Uterus (tissue), 4 donors: Measurements from ENCODE around the gene MIPOL1. TPM values are rescaled to one million over a fixed set of nuclear protein-coding genes. Genes with fewer than 3 reads are reported as not detected.
"Not testable (repeated sequence)": the region's sequence is repeated elsewhere in the genome, so short reads cannot be mapped to it uniquely, and the experiment has no call there.

Experiments
- DNase-seq, 2 donors: peaks; one replicate each; pipeline ENCODE4 v3.0.0-alpha.2; 2019 to 2020
- H3K27ac ChIP-seq, 2 donors: fragments of 200-600 bp; sonication (generic); 1 replicate in 1 of 2; 2 replicates in 1 of 2; pipeline ENCODE4 v1.5.1; 2016 to 2018
- H3K27me3 ChIP-seq, 2 donors: fragments of 200-600 bp; sonication (generic); one replicate each; pipeline ENCODE4 v1.5.1; 2018 to 2019; ENCODE audit warnings: control low read depth in 1 of 2
- H3K36me3 ChIP-seq, 2 donors: fragments of 200-600 bp; sonication (generic); one replicate each; pipeline ENCODE4 v1.5.1; 2019; ENCODE audit warnings: control low read depth in 1 of 2
- H3K4me1 ChIP-seq, 2 donors: fragments of 200-600 bp; sonication (generic); one replicate each; pipeline ENCODE4 v1.5.1; 2018 to 2019; ENCODE audit warnings: control low read depth in 1 of 2
- H3K4me3 ChIP-seq, 2 donors: fragments of 200-600 bp; sonication (generic); 1 replicate in 1 of 2; 2 replicates in 1 of 2; pipeline ENCODE4 v1.5.1; 2018 to 2019; ENCODE audit warnings: mild to moderate bottlenecking in 1 of 2
- H3K9me3 ChIP-seq, 2 donors: fragments of 200-600 bp; sonication (generic); one replicate each; pipeline ENCODE4 v1.5.1; 2019; ENCODE audit warnings: control low read depth in 1 of 2
- POLR2A ChIP-seq, 2 donors: fragments of 450-650 bp; IDR thresholded peaks; one replicate each; pipeline ENCODE4 v1.6.1; 2016; ENCODE audit warnings: antibody characterized with exemption in 2 of 2, mild to moderate bottlenecking in 1 of 2, moderate library complexity in 1 of 2
- intact Hi-C: fragments of 100-400 bp; cut with DNase I; formaldehyde crosslinking; loops from one replicate; pipeline ENCODE4 v1.15.1; 2023; ENCODE audit warnings: low total_unique reads
- total RNA-seq, 4 donors: library from RNA; depleted of rRNA in 3 of 4; stranded (reverse); fragments of >200 nt in 3 of 4; gene quantifications; one replicate each; pipeline versions ENCODE4 v1.1.0 to v1.2.4, GENCODE V29; 2014 to 2023
- TF ChIP-seq, protein P1 (sequence below), 4 experiments: fragments of 200-600 bp in 2 of 4; fragments of 450-650 bp in 2 of 4; sonication (generic) in 2 of 4; IDR thresholded peaks; one replicate each; pipeline ENCODE4 v1.5.1; 2016 to 2019; ENCODE audit warnings: antibody characterized with exemption in 4 of 4, mild to moderate bottlenecking in 2 of 4, moderate library complexity in 1 of 4
- donor health status: DM: yes; HTN: yes; CAD: no.

The MIPOL1 gene
- total RNA-seq, 4 donors from 2014 or later, result 22.8 to 52.1 (median 39.4) TPM

DNA sequence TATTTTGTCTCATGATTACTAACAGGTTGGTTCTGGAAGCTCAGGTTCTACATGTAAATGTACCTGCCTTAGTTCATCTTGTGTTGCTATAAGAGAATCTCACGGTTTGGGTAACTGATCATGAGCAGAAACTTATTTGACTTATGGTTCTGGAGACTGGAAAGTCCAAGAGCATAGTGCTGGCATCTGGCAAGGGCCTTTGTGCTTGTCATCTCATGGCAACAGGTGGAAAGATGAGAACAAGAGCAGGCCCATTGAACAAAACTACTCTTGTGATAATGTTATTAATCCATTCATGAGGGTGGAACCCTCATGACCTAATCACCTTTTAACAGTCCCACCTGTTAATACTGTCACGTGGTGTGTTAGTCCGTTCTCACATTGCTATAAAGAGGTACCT lies 23.3 kb downstream of the MIPOL1 start:
- H3K27me3 ChIP-seq, result no peaks in the 10 kb centered on the region
- H3K4me1 ChIP-seq, result no peaks in the 10 kb centered on the region
- TF ChIP-seq POLR2A (IDR thresholded peaks at IDR 0.05), result no peak
- TF ChIP-seq, protein P1, sequence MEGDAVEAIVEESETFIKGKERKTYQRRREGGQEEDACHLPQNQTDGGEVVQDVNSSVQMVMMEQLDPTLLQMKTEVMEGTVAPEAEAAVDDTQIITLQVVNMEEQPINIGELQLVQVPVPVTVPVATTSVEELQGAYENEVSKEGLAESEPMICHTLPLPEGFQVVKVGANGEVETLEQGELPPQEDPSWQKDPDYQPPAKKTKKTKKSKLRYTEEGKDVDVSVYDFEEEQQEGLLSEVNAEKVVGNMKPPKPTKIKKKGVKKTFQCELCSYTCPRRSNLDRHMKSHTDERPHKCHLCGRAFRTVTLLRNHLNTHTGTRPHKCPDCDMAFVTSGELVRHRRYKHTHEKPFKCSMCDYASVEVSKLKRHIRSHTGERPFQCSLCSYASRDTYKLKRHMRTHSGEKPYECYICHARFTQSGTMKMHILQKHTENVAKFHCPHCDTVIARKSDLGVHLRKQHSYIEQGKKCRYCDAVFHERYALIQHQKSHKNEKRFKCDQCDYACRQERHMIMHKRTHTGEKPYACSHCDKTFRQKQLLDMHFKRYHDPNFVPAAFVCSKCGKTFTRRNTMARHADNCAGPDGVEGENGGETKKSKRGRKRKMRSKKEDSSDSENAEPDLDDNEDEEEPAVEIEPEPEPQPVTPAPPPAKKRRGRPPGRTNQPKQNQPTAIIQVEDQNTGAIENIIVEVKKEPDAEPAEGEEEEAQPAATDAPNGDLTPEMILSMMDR (IDR thresholded peaks at IDR 0.05), result no peak
- H3K9me3 ChIP-seq, result no peaks in the 10 kb centered on the region
- H3K4me3 ChIP-seq, result no peak overlapping the region
- H3K27ac ChIP-seq, result no peak overlapping the region
- DNase-seq, result no peak
- H3K36me3 ChIP-seq, result no peaks in the 10 kb centered on the region
- intact Hi-C loops, result no loop called here

DNA sequence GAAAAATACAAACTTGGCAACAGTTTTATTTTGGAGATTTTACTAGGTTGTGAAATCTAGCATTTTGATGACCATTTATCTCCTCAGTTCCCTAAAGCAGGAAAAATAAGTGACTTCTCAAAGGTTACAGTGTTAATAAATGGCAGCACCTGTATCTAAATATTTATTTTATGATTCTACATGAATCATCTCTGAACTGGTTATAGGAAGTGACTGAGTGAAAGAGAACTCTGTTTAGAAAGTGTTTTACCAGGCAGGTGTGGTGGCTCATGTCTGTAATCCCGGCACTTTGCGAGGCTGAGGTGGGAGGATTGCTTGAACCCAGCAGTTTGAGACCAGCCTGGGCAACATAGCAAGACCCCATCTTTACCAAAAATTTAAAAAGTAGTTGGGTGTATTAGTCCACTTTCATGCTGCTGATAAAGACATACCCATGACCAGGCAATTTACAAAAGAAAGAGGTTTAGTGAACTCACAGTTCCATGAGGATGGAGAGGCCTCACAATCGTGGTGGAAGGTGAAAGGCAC lies 26.3 kb downstream of the MIPOL1 start:
- intact Hi-C loops, result no loop called here
- Histone ChIP-seq H3K4me3 (no peak overlapping the region), H3K4me1 (no peaks in the 10 kb centered on the region), H3K27ac (no peak overlapping the region), H3K36me3 (no peaks in the 10 kb centered on the region), H3K9me3 (no peaks in the 10 kb centered on the region), H3K27me3 (no peaks in the 10 kb centered on the region)
- no peak for DNase-seq
- TF ChIP-seq, protein P1 (IDR thresholded peaks at IDR 0.05), result no peak
- TF ChIP-seq POLR2A (IDR thresholded peaks at IDR 0.05), result no peak

DNA sequence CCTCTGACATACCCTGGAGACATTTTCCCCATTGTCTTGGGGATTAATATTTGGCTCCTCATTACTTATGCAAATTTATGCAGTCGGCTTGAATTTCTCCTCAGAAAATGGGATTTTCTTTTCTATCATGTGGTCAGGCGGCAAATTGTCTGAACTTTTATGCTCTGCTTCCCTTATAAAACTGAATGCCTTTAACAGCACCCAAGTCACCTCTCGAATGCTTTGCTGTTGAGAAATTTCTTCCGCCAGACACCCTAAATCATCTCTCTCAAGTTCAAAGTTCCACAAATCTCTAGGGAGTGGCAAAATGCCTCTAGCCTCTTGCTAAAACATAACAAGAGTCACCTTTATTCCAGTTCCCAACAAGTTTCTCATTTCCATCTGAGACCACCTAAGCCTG lies 27.9 kb downstream of the MIPOL1 start:
- H3K36me3 ChIP-seq, H3K27ac ChIP-seq, intact Hi-C loops, DNase-seq, H3K9me3 ChIP-seq, H3K4me1 ChIP-seq, H3K4me3 ChIP-seq, H3K27me3 ChIP-seq: not testable (repeated sequence)

DNA sequence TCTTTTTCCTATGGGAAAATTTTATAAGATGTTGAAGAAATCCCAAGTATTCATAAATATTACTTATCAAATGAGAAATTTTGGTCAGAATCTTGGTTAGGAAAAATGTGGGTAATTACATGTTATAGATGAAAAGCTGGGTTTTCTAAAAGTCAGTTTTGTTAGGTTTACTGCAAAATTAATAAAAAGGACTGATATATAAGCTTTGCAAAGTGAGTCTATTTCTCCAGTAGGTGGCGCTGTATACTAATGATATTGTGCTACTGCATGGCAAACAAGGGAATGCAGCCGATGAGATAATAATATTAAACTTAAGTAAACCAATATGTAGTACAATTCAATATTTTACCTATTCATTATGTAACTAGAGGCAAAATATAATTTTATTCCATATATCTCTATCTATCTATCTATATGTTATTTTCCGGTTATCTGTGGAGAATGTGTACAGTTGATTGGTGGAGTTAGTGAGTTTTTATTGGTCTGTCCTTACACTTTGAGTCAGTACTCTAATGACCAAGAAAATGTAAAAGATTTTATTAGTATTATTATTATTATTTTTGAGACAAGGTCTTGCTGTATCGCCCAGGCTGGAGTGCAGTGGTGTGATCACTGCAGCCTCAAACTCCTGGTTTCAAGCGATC lies 32.9 kb downstream of the MIPOL1 start:
- no peak for DNase-seq
- H3K4me1 ChIP-seq, result no peaks in the 10 kb centered on the region
- TF ChIP-seq, protein P1 (IDR thresholded peaks at IDR 0.05), result peak; percentile 46 to 75 (median 60)
- TF ChIP-seq POLR2A (IDR thresholded peaks at IDR 0.05), result no peak
- no peak overlapping the region for H3K27ac ChIP-seq
- intact Hi-C loops, result no loop called here
- H3K36me3 ChIP-seq, result no peaks in the 10 kb centered on the region
- no peaks in the 10 kb centered on the region for H3K27me3 ChIP-seq
- H3K4me3 ChIP-seq, result no peak overlapping the region
- H3K9me3 ChIP-seq, result no peaks in the 10 kb centered on the region

DNA sequence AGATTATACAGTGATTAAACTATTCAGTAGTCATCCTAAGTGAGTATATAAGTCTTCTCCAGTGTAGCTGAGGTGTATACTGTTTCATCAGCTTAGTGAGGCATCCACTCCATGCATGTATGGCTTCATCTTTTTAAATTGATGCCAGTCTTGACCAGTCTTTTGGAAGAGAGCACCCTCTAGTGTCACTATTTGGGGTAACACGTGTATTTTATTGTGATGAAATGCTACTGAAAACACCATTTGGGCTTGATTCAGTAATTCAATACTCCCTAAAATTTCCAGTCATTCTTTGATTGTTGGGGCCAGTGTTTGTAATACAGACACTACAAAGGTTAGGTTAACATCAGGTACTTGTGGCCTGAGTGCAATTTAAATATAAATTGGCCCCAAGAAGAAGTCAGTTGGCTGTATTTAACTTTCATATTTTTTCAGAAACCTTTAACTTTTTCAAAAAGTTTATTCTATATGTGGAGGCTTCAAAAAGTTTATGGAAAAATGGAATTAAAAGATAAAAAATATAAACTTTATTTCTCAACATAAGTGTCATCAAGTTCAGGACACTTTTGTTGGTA lies 35.3 kb downstream of the MIPOL1 start:
- Histone ChIP-seq H3K4me3 (no peak overlapping the region), H3K27ac (no peak overlapping the region), H3K9me3 (no peaks in the 10 kb centered on the region), H3K27me3 (no peaks in the 10 kb centered on the region), H3K4me1 (no peaks in the 10 kb centered on the region), H3K36me3 (no peaks in the 10 kb centered on the region)
- intact Hi-C loops, result no loop called here
- no peak for DNase-seq
- TF ChIP-seq, protein P1 (IDR thresholded peaks at IDR 0.05), result peak; percentile 20 to 41 (median 32)
- TF ChIP-seq POLR2A (IDR thresholded peaks at IDR 0.05), result no peak
